Forelimb muscle (tissue), 1 donor: ENCODE data around the gene GYPA. TPM values are rescaled to one million over a fixed set of nuclear protein-coding genes. Genes with fewer than 3 reads are reported as not detected.
"Not testable (repeated sequence)": the region's sequence is repeated elsewhere in the genome, so short reads cannot be mapped to it uniquely, and the experiment has no call there.

Source experiments
- DNase-seq: peaks from one replicate; pipeline ENCODE4 v3.0.0-alpha.2; 2013; ENCODE audit warnings: low read depth
- polyA plus RNA-seq: library from polyadenylated mRNA; unstranded; fragments of 120-200 nt; gene quantifications from one replicate; pipeline ENCODE4 v1.2.1, GENCODE V29; 2013; ENCODE audit not compliant: insufficient read length

GYPA gene
- 3.9 TPM for polyA plus RNA-seq

DNA sequence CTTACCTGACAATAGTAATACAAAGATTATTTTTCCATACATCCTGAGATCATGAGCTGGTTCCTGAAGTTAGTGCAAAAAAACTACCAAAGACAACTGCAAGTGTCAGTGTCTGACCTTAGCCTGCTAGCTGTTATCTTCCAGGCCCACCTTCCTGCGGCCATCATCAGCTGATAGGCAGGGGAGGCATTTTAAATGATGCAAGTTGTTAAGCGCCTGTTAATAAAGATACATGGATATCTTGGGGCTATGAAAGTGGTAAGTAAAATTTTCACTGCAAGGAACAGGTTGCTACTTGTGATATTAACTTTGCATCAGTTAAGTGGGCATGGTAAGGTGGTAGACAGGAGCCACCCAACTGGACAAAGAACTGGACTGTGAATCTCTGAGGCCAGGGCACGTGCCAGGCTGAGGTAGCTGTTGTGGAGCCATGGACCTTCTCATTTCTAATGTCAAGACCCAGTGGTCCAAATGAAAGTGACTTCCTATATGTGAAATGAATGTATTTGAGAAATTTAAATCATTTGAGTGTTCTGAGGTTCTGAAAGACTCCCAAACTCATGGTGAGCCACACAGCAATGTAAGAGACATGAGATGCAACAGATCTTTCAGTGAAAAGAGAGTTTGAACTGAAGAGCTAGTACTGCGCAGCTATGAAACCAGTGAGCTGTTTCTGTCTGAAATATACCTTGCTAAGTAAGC lies at the start of gene GYPA:
TSS of gene GYPA (minus strand) at position 125 of the 702 bp plus-strand sequence. CDS start at position 42, 83 bp downstream.
- DNase-seq: not testable (repeated sequence)

DNA sequence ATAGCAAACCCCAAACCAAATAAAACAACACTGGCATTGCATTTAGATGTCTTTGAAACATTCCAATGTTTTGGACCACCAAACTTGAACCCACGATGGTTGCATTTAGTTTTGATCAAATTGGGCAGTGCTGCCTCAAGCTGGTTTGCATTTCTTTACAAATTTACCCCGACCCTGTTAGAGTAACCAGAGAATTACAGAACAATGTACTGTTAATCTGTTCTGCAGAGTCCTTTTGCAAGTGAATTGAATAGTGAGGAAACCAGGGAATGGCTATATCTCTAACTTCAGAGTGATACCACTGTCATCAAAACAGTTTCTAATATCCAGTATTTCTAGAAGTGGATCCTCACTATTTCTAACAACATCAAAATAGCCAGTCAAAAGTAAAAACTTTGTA lies 49.5 kb upstream of the GYPA start:
- no peak for DNase-seq

DNA sequence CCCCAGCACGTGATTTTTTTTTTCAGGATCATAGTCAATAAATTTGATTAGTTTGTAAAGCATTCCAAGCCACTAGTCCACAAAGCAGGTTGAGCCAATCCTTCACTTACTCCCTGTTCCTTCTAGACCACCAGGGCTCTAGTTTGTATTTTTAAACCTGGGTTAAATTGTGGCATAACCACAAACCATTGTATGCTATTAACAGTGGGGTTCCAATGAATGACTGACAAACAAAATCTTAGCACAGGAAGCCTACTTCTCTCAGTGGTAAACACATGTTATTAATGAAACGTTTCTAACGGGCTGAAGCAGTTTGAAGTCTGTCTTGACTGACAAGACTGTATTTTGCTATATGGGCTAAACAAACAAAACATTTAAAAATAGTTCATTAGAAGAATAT lies 48.6 kb upstream of the GYPA start:
- DNase-seq: no peak

DNA sequence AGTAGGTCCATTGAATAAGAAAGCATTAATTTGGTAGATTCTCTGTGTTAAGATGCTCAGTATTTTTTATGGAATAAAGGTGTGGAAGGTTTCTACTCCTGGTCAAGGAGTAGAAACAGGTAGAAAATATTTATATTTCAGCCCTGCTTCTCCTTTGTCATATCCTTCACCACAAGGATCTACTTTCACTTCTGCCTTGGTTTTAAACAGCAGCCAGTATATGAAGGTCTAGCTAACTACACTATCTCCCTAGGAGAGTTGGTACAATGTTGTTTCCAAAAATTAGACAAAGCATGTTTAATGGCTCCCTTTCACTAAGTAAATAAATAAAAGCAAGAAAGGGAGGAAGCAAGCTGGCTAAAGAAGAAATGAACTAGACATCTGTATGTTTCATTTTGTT lies 44.6 kb upstream of the GYPA start:
- DNase-seq: no peak

DNA sequence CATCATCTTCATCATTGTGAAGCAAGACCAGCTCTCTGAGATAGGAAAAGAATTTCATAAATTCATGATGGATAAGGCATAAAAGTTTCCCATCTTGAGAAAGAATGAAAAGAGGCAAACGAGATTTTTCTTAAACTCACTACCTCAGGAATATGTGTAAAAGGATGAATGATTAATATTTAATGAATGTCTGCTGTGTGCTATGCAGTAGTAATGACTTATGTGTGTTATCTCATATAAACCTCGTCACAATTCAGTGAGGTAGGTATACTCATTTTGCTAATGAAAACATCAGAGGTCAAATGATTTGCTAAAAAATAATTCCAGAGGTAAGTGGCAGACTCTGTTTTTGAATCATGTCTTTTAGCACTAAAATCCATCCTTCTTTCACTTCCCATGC lies 42.6 kb upstream of the GYPA start:
- DNase-seq: no peak

DNA sequence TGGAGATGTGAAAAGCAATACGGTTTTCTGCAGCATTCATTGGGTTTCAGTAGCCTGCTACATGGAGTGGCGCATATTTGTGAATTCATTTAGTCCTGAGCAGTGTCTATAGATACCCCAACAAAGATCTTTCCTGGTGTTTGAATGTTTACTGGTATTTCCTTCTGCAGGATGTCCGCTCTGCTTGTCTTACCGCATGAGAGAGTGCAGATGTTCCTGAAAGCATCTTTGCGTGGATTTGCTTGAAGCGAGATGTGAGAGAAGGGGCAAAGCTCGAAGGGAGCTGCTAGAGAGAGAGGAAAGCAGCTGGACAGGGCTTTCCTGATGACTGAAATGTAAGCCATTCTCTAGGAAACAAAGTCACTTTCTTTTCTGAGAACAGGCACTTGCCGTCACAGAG lies 40.9 kb upstream of the GYPA start:
- DNase-seq: no peak

DNA sequence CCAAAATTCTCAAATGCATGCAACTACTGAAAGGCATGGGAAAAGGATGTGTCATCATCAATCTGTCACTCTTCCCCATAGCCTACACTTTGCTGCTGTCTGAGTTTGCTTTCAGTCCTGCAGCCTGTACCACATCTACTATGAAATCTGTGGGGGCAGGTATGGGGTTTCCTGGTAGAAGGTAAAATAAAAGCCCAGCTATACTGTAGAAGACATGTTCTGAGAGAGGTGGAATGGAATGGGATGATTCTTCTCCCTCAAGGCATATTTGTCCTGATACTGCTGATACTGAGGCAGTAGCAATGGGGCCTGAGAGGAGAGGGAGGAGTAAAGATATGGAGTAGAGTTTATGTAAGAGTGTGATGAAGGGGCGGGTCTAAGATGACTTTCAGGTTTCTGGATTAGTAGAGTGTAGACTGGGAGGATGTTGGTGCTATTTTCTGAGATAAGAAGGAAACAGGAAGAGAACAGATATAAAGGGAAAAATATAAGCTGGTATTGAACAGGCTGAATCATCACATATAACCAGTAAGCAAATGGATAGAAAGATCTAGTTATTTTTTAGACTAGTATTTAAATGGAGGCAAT lies 38.7 kb upstream of the GYPA start:
- DNase-seq: no peak

DNA sequence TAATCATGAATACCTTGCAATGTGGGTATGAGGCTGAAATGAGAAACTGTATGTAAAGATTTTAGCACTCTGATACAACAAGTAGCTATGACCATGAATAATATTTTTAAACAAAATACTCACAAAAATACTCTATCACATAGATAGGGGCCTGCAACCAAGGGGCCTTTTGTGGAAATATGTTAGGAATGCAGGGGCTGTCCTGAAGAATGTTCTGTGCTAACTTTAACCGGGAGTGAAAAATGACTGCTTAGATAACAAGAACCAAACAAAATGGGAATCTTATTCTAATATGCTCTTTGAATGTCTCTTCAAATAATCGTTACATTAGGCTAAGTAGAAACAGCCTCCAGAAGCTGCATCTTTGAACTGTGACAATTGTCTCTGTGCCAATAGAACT lies 37.9 kb upstream of the GYPA start:
- no peak for DNase-seq

DNA sequence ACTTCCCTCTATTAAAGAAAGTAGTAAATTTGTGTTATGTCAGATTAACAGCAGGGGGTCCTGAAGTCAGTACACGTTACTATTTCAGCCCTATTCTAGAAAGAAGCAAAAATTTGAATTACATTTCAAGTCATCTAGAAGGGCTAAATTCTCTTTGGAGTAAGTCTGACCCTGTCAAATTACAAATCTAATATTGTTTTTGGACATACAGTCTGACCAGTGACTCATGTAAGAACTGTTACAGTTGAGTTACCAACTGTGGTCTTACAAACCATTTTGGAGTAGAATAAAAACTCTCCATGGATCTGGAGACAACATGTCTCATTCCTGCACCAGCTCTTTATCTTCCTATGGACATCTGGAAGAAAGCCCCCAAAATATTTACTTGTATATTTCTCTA lies 36.0 kb upstream of the GYPA start:
- DNase-seq: no peak

DNA sequence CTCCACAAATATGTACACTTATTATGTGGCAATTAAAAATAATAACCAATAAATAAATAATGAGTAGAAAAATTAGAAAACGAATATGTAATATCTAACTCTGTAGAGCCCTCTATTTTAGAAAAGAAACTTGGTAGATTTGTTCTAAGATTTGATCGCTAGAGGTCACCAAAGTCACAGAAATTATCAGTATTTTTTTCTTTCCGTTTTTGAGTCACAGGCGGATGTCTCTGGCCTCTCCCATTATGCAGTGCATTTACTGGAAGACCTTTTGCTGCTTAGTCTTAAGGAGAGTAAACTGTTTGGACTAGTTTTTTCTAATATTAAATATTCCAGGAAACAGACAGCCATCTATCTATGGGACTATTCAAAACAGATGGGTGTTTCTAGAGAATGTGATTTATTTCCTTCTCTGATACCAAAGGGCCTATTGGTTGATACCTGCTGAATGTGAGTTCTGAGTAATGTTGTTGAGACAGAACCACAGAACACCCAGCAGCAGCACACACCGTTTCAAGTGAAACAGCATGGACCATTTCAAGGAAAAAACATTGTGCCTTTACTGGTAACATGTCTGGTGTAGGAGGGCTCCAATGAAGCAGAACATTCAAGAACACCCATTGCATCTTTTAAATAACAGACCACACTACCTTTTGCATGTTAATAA lies 34.0 kb upstream of the GYPA start:
- DNase-seq: peak; percentile 49

DNA sequence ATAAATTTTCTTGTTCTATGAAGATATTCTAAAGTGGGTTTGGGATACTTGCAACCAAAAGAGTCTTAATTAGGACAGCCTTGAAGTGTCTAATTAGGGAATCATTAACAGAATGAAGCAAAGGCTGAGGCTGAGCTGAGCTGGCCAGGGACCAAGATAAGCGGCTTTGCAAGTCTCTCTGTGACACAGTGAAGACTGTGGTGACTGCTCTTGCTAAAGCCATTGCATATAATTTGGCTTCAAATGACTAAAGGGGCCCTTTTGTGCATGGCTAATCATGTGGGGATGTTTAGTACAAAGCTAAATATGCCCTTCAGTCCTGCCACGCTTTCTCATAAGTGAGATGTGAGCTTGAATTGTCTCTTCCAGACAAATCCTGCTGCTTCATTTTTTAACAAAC lies 31.2 kb upstream of the GYPA start:
- DNase-seq: no peak

DNA sequence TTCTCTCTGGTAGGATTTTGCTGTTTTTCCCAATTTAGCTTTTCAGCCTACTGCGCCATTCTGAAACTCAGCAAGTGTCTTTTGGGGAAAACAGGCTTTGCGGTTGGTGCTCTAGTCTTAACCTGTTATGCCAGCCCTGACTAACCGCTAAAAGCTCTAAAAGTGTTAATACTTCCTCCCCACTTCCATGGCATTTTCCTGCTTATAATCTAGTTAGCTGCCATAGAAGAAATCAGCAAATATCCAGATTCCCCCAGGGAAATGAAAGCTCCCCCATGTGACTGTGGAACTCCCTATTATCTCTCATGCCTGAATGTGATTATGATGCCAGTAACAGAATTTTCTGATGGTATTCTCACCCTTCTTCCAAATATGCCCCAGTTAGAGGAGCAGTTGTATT lies 28.7 kb upstream of the GYPA start:
- DNase-seq: no peak

DNA sequence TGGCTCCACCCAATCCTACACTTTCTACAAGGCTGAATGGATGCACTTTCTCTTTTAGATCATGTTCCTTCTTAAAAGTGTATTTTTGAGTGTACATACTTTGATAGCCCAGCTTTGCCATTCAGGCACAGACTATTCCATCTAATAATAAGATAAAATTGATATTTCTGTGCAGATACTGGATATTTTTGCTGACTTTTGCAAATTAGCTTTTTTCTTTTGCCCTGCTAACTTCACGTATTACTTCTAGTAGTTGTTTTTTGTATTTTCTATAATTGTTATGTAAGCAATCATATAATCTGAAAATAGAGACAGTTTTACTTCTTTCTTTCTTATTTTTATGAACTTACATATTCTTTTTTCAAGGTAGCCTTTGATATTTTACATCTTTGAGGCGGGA lies 13.5 kb upstream of the GYPA start:
- no peak for DNase-seq

DNA sequence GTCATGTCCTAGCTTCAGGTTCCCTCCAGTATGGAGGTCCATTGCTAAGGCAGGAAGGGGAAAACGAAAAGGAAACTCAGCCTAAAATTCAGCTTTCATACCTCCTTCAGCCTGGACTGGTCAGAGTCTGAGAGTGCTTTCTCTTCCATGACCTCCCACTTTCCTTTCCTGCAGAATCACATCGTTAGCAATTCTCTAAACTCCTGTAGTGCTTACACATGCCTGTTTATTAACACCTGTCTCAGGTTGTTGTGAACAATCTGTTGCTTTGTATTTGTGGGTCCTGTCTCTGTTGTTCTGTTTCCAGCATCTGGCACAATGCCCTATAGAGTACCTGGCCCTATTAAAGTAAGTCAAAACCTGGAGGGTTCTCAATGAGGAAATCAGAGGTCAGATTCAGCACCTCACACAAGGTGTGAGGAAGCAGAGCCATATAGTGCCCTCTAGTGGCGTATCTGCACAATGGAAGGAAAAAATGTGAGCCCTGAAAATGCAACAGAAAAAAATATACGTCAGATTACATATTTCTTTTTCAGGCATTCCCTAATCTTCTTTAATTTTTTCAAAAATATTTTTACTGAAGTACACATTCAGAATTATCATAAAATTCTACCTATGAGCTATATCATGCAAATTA lies 2.3 kb upstream of the GYPA start:
- not testable (repeated sequence) for DNase-seq

DNA sequence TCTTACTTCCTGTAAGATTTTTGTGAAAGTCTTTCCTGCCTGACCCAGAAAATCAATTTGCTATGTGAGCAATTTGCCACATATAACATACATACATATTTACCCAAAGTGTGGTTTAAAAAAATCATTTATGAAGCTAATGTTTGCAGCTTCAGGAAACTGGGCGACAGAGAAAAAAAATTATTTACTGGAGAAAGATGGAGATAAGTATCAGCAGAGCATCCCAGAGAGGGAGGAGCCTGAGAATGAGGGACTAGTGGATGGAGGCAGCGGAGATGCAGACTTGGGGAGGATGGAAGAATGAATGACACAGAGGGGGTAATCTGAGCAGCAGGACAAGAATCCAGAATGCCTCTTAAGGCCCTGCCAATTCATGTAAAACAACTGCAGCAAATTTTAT lies 975 bp upstream of the GYPA start:
- no peak for DNase-seq

DNA sequence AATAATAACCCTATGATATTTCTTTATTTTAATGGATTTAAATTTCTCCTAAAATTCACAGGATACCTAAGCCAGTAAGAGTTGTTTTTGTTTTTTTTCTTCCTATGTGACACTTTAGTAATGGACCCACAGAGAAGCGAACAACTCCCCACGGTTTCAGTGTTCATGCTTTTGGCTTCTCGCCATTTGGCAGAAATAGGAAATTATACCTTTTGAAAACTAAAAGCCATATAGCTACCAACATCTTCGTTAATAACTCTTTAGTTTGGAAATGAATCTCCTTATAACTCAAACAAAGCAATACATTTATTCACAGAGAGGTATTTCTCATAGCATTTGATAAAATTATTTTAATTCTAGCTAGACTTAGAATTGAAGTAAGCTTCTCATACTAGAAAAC lies 527 bp downstream of the GYPA start:
- DNase-seq: not testable (repeated sequence)

DNA sequence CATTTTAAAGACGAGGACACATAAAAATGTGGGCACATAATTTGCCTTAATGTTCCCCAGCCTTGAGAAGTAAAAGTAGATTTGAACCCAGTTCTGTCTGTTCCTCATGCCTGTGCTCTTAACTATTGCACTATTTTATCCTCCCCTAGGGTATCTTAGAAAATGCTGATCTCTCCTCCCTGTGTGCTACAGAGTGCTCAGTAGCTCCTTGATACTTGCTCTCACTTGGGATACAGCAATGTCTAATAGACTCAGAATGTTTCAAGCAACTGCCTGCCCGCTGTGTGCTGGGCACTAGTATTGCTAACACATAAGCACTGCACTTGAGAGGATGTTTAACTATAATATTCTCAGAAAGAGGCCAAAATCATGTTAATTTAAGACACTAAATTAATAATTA lies 971 bp downstream of the GYPA start:
- DNase-seq: not testable (repeated sequence)

DNA sequence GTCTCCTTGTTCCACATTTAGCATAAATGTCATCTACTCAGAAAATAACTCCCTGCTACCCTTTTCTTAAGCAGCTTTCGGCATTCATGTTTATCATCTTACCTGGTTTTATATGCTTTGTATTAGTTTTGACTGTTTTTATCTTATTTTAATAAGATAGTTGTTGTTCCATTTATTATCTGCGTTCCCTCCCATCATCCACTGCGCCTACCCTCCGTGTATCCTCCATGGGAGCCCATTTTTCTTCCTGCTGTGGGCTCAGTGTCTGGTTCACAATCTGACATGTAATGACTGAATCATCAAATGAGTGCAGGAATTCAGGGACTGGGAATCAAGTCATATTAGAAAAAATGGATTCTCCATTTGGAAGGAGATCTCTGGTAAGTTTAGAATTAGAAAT lies 2.3 kb downstream of the GYPA start:
- not testable (repeated sequence) for DNase-seq

DNA sequence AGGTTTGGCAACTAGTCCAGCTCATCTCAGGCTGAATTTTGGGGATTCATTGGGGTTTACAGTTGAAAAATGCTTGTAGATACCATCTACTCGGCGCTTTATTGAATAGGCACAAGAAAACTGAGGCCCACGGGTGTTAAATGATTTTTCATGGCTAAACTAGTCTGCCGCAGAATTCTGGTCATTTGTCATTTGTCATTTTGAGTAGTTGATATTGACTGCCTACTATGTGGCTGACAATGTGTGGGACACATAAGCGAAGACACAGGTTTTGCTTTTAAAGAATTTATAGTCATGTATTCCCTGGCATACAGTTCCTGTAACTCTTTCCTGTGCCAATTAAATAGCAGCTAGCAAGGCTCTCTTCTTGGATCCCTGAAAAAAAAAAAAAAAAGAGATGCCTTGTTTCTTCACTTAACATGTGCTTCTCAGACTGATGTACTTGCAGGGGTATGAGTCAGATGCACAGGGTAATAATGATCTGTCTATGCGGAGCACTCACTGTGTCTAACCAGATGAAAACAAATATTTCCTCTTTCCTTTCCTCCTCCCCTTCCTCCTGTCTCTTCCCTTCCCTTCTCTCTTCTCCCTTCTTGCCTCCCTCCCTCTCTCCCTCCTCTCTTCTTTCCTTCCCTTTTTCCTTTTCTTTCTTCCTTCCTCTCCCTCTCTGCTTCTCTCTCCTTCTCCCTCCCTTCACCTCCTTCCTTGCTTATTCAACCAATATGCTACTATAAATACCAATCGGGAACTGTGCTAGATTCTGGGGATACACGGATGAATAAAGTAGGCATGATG lies 3.2 kb downstream of the GYPA start:
- not testable (repeated sequence) for DNase-seq

DNA sequence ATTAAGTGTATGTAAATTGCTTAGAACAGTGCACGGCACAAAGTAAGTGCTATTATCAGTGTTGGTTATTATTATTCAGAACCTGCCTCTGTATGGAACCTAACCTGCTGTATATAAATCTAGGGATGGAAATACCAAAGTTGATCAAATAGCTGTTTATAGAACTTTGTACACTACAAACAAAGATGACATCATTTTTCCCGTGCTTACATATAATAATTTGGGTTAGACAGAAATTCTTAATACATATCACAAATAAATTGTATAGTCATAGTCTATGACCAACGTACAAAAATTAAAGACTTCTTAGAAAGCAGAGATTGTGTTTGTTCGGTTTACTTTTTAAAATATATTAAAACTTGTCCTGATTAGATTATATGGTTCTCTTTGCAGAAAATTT lies 4.3 kb downstream of the GYPA start:
- not testable (repeated sequence) for DNase-seq

DNA sequence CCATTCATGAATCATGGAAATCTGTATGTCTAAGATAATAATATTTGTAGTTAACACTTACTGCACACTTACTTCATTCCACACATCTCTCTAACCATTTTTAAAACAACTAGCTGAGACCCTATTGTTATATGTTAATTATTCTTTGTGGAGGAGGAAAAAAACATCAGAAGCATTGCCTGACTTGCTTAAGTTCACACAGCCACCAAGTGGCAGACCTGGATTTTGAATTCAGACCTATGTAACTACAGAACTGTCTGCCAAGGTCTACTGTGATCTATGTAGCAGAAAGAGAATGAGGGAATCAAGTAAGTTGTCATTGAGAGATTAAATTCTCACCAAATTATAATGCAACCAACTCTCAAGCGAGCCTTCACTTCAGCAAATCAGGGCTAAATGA lies 10.4 kb downstream of the GYPA start:
- DNase-seq: not testable (repeated sequence)

DNA sequence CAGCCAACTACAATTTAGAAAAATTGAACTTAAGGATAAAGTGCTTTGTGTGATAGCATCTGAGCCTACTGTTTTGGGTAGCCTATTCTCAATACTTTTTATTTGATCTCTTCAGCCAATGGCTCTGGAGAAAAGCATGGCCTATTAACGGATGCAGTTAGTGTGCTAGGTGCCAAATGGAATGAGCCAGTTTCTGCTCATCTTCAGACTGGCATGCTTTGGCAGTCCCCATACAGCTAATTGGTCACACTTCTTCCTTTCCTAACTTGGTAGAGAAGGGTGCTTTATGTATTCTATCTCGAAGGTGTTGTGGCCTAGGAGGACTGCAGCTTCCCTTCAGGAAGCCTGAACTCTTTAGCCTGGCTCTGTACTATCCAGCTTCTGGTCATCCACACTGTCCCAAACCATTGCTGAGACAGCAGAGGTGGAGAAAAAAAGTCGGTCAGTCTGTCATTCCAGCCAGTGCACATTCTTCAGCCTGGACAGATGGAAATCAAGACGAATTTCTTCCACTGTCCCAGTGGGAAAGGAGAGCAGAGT lies 11.1 kb downstream of the GYPA start:
- not testable (repeated sequence) for DNase-seq
